ENCODE measurements around the gene MAP7. TPM values are rescaled to one million over a fixed set of nuclear protein-coding genes. Genes with fewer than 3 reads are reported as not detected.

The MAP7 gene
- polyA plus RNA-seq, 1 donor from 2014 or later, result 5.1 TPM

GRCh38 chr6:136503303-136504029 lies 46.8 kb downstream of the MAP7 start:
- Histone ChIP-seq H3K27me3 (ENCODE audit: insufficient read depth, low read depth, low read length) (no peaks in the 10 kb centered on the region), H3K4me3 (ENCODE audit: low read length) (no peak overlapping the region), H3K9ac (ENCODE audit: low read length) (no peak overlapping the region), H3K9me2 (ENCODE audit: insufficient read depth, low read length) (no peaks in the 10 kb centered on the region), H3K36me3 (ENCODE audit: insufficient read depth, low read length) (no peaks in the 10 kb centered on the region), H4K20me1 (ENCODE audit: insufficient read depth) (no peaks in the 10 kb centered on the region), H3K9me3 (ENCODE audit: low read length) (no peaks in the 10 kb centered on the region), H3F3A (ENCODE audit: insufficient read depth, low read length, poor library complexity, severe bottlenecking) (no peaks in the 10 kb centered on the region), H3K79me2 (replicated peaks; ENCODE audit: insufficient read depth, low read length) (no peaks in the 10 kb centered on the region), H2AFZ (ENCODE audit: low read depth, low read length) (no peak overlapping the region), H3K4me2 (ENCODE audit: low read length) (no peak overlapping the region), H3K27ac (ENCODE audit: low read length) (no peak overlapping the region)
- TF ChIP-seq TAF1 (IDR thresholded peaks at IDR 0.05; ENCODE audit: low read depth), result no peak
- TF ChIP-seq REST (IDR thresholded peaks at IDR 0.05; ENCODE audit: borderline replicate concordance), result no peak
- no peak for TF ChIP-seq CTCF (IDR thresholded peaks at IDR 0.05; ENCODE audit: poor library complexity, severe bottlenecking)
- no peak for TF ChIP-seq RAD21 (conservative IDR thresholded peaks at IDR 0.05)
- TF ChIP-seq MXI1 (conservative IDR thresholded peaks at IDR 0.05; ENCODE audit: poor library complexity, severe bottlenecking), result no peak
- no peak for TF ChIP-seq EZH2 (IDR thresholded peaks at IDR 0.05; ENCODE audit: borderline replicate concordance, insufficient read depth, low read length, poor library complexity, severe bottlenecking)
- no peak for TF ChIP-seq EP300 (conservative IDR thresholded peaks at IDR 0.05; ENCODE audit: poor library complexity, severe bottlenecking)
- no peak for TF ChIP-seq POLR2AphosphoS5 (IDR thresholded peaks at IDR 0.05)
- no peak for TF ChIP-seq SMC3 (conservative IDR thresholded peaks at IDR 0.05; ENCODE audit: poor library complexity)

DNA sequence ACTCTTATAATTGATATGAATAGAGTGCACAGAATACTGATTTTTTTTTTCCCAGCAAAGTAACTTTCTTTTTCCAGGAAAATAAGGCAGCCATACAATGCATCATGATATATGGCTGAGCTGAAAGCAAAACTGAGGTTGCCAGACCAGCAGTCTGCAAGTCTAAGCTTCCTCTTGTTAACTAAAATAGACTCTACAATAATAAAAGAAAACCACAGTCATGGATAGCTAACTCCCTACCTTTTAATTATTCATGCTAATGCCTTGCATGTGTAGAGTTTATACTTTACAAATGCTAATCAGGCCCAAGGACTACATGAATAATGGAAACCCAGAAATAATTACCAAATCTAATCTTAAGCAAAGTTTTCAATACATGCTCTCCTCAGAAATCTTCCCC lies 47.4 kb downstream of the MAP7 start:
- Histone ChIP-seq H3K9me3 (ENCODE audit: low read length) (no peaks in the 10 kb centered on the region), H3K9me2 (ENCODE audit: insufficient read depth, low read length) (no peaks in the 10 kb centered on the region), H3F3A (ENCODE audit: insufficient read depth, low read length, poor library complexity, severe bottlenecking) (no peaks in the 10 kb centered on the region), H4K20me1 (ENCODE audit: insufficient read depth) (no peaks in the 10 kb centered on the region), H3K4me2 (ENCODE audit: low read length) (no peak overlapping the region), H3K36me3 (ENCODE audit: insufficient read depth, low read length) (no peaks in the 10 kb centered on the region), H3K79me2 (replicated peaks; ENCODE audit: insufficient read depth, low read length) (no peaks in the 10 kb centered on the region), H3K27me3 (ENCODE audit: insufficient read depth, low read depth, low read length) (no peaks in the 10 kb centered on the region), H3K4me3 (ENCODE audit: low read length) (no peak overlapping the region), H2AFZ (ENCODE audit: low read depth, low read length) (no peak overlapping the region), H3K9ac (ENCODE audit: low read length) (no peak overlapping the region), H3K27ac (ENCODE audit: low read length) (no peak overlapping the region)
- TF ChIP-seq REST (IDR thresholded peaks at IDR 0.05; ENCODE audit: borderline replicate concordance) (no peak), RAD21 (conservative IDR thresholded peaks at IDR 0.05) (no peak), POLR2AphosphoS5 (IDR thresholded peaks at IDR 0.05) (no peak), TAF1 (IDR thresholded peaks at IDR 0.05; ENCODE audit: low read depth) (no peak), EZH2 (IDR thresholded peaks at IDR 0.05; ENCODE audit: borderline replicate concordance, insufficient read depth, low read length, poor library complexity, severe bottlenecking) (no peak), CTCF (IDR thresholded peaks at IDR 0.05; ENCODE audit: poor library complexity, severe bottlenecking) (no peak)

Data from neural cell (in vitro differentiated cells).